ENCODE measurements around the gene ASNS.
"Not testable (repeated sequence)": the region's sequence is repeated elsewhere in the genome, so short reads cannot be mapped to it uniquely, and the experiment has no call there.

The ASNS gene

DNA sequence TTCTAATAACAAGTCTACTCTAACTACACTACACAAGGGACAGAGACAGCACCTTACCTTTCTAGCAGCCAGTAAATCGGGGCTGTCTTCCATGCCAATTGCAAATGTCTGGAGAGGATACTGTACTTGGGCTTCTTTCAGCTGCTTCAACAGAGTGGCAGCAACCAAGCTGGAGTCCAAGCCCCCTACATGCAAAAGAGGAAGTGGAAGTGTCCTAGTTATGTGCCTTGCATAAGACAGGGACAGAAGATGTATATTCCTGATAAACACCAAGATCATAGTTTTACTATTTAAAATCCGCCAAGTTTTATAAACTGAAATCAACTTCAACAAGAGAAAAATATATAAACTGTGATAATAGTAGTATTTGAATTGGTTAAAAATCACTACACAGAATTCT, 14.0 kb downstream of the ASNS start:
- no peak for TF ChIP-seq EZH2 (IDR thresholded peaks at IDR 0.05; ENCODE audit: borderline replicate concordance, low read depth, low read length, severe bottlenecking)
- TF ChIP-seq, protein P1, sequence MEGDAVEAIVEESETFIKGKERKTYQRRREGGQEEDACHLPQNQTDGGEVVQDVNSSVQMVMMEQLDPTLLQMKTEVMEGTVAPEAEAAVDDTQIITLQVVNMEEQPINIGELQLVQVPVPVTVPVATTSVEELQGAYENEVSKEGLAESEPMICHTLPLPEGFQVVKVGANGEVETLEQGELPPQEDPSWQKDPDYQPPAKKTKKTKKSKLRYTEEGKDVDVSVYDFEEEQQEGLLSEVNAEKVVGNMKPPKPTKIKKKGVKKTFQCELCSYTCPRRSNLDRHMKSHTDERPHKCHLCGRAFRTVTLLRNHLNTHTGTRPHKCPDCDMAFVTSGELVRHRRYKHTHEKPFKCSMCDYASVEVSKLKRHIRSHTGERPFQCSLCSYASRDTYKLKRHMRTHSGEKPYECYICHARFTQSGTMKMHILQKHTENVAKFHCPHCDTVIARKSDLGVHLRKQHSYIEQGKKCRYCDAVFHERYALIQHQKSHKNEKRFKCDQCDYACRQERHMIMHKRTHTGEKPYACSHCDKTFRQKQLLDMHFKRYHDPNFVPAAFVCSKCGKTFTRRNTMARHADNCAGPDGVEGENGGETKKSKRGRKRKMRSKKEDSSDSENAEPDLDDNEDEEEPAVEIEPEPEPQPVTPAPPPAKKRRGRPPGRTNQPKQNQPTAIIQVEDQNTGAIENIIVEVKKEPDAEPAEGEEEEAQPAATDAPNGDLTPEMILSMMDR (IDR thresholded peaks at IDR 0.05; ENCODE audit: borderline replicate concordance, extremely low read depth, low read length, poor library complexity, severe bottlenecking) = no peak
- ATAC-seq (ENCODE audit: insufficient read depth, low read depth) = no peak
- no peak overlapping the region for H3K4me2 ChIP-seq (ENCODE audit: insufficient read depth, low read length)
- H4K20me1 ChIP-seq (ENCODE audit: insufficient read depth, low read length) = no peaks in the 10 kb centered on the region
- H3K36me3 ChIP-seq (ENCODE audit: insufficient read depth, low read length) = no peaks in the 10 kb centered on the region
- no peaks in the 10 kb centered on the region for H3K79me2 ChIP-seq (ENCODE audit: insufficient read depth, low read length)
- no peaks in the 10 kb centered on the region for H3K9me3 ChIP-seq (ENCODE audit: insufficient read depth, low read length, severe bottlenecking)
- no peak for DNase-seq
- H2AFZ ChIP-seq (ENCODE audit: low read depth, low read length) = no peak overlapping the region
- no peak overlapping the region for H3K27ac ChIP-seq (ENCODE audit: low read length)
- H3K9ac ChIP-seq (ENCODE audit: low read depth, low read length) = no peak overlapping the region
- H3K4me3 ChIP-seq (ENCODE audit: low read depth in 1 of 2, low read length in 2 of 2) = no peak overlapping the region
- H3K4me1 ChIP-seq (ENCODE audit: insufficient read depth, low read length) = no peaks in the 10 kb centered on the region
- H3K27me3 ChIP-seq (ENCODE audit: insufficient read depth, low read length, poor library complexity) = no peaks in the 10 kb centered on the region

DNA sequence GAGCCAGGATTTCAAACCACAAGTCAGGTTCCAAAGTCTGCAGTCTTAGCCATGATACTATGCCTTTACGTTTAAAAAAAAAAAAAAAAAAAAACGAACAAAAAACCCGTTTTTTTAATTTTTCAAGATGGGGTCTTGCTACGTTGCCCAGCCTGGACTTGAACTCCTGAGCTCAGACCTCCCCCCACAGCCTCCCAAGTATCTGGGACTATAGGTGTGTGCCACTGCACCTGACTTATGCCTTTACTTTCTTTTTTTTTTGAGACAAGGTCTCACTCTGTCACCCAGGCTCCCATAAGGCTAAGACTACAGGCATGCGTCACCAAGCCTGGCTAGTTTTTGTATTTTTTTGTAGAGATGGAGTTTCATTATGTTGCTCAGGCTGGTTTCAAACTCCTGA, 14.7 kb downstream of the ASNS start:
- Histone ChIP-seq H3K4me2 (ENCODE audit: insufficient read depth, low read length) (no peak overlapping the region), H3K79me2 (ENCODE audit: insufficient read depth, low read length) (no peaks in the 10 kb centered on the region), H3K9ac (ENCODE audit: low read depth, low read length) (no peak overlapping the region), H3K4me1 (ENCODE audit: insufficient read depth, low read length) (no peaks in the 10 kb centered on the region), H3K27ac (ENCODE audit: low read length) (no peak overlapping the region), H3K36me3 (ENCODE audit: insufficient read depth, low read length) (no peaks in the 10 kb centered on the region), H2AFZ (ENCODE audit: low read depth, low read length) (no peak overlapping the region), H3K9me3 (ENCODE audit: insufficient read depth, low read length, severe bottlenecking) (no peaks in the 10 kb centered on the region), H3K4me3 (ENCODE audit: low read depth in 1 of 2, low read length in 2 of 2) (no peak overlapping the region), H3K27me3 (ENCODE audit: insufficient read depth, low read length, poor library complexity) (no peaks in the 10 kb centered on the region), H4K20me1 (ENCODE audit: insufficient read depth, low read length) (no peaks in the 10 kb centered on the region)
- TF ChIP-seq EZH2 (IDR thresholded peaks at IDR 0.05; ENCODE audit: borderline replicate concordance, low read depth, low read length, severe bottlenecking) = no peak
- TF ChIP-seq, protein P1 (IDR thresholded peaks at IDR 0.05; ENCODE audit: borderline replicate concordance, extremely low read depth, low read length, poor library complexity, severe bottlenecking) = no peak
- DNase-seq = no peak
- ATAC-seq (ENCODE audit: insufficient read depth, low read depth) = no peak

DNA sequence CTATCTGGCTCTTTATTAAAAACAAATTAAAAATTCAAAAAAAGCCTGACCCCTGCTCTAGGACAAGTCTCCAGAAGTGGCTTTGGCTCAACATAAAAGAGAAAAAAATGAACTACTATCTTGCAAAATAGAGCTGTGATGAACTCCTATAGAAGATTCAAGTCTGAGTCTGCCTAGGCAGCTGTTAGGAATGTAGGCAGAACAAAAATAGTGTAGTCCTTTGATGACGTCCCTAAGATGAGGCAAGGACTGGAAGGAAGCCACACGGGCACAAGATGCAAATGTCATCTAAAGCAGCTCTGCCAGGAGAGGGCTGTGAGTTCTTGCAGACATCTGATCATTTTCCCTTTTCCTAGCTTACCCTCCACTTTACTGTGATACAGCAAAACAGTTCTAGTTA, 20.5 kb downstream of the ASNS start:
- Histone ChIP-seq H3K9me3 (ENCODE audit: insufficient read depth, low read length, severe bottlenecking) (no peaks in the 10 kb centered on the region), H3K4me3 (ENCODE audit: low read depth in 1 of 2, low read length in 2 of 2) (no peak overlapping the region), H4K20me1 (ENCODE audit: insufficient read depth, low read length) (no peaks in the 10 kb centered on the region), H3K27me3 (ENCODE audit: insufficient read depth, low read length, poor library complexity) (no peaks in the 10 kb centered on the region), H3K9ac (ENCODE audit: low read depth, low read length) (no peak overlapping the region), H3K27ac (ENCODE audit: low read length) (no peak overlapping the region), H3K79me2 (ENCODE audit: insufficient read depth, low read length) (no peaks in the 10 kb centered on the region), H2AFZ (ENCODE audit: low read depth, low read length) (no peak overlapping the region), H3K4me1 (ENCODE audit: insufficient read depth, low read length) (no peaks in the 10 kb centered on the region), H3K4me2 (ENCODE audit: insufficient read depth, low read length) (no peak overlapping the region), H3K36me3 (ENCODE audit: insufficient read depth, low read length) (no peaks in the 10 kb centered on the region)
- TF ChIP-seq, protein P1 (IDR thresholded peaks at IDR 0.05; ENCODE audit: borderline replicate concordance, extremely low read depth, low read length, poor library complexity, severe bottlenecking) = no peak
- TF ChIP-seq EZH2 (IDR thresholded peaks at IDR 0.05; ENCODE audit: borderline replicate concordance, low read depth, low read length, severe bottlenecking) = no peak
- DNase-seq (no peak), ATAC-seq (ENCODE audit: insufficient read depth, low read depth) (no peak)

DNA sequence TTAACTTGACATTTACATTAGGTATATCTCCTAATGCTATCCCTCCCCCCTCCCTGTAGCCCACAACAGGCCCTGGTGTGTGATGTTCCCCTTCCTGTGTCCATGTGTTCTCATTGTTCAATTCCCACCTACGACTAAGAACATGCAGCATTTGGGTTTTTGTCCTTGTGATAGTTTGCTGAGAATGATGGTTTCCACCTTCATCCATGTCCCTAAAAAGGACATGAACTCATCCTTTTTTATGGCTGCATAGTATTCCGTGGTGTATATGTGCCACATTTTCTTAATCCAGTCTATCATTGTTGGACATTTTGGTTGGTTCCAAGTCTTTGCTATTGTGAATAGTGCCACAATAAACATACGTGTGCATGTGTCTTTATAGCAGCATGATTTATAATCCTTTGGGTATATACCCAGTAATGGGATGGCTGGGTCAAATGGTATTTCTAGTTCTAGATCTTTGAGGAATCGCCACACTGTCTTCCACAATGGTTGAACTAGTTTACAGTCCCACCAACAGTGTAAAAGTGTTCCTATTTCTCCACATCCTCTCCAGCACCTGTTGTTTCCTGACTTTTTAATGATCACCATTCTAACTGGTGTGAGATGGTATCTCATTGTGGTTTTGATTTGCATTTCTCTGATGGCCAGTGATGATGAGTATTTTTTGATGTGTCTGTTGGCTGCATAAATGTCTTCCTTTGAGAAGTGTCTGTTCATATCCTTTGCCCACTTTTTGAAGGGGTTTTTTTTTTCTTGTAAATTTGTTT, 21.8 kb downstream of the ASNS start:
- not testable (repeated sequence) for H3K4me1 ChIP-seq (ENCODE audit: insufficient read depth, low read length); H3K9me3 ChIP-seq (ENCODE audit: insufficient read depth, low read length, severe bottlenecking); H4K20me1 ChIP-seq (ENCODE audit: insufficient read depth, low read length); DNase-seq; H3K36me3 ChIP-seq (ENCODE audit: insufficient read depth, low read length); H3K4me2 ChIP-seq (ENCODE audit: insufficient read depth, low read length); H3K4me3 ChIP-seq (ENCODE audit: low read depth in 1 of 2, low read length in 2 of 2); H2AFZ ChIP-seq (ENCODE audit: low read depth, low read length); H3K27ac ChIP-seq (ENCODE audit: low read length); H3K9ac ChIP-seq (ENCODE audit: low read depth, low read length); H3K79me2 ChIP-seq (ENCODE audit: insufficient read depth, low read length); H3K27me3 ChIP-seq (ENCODE audit: insufficient read depth, low read length, poor library complexity); ATAC-seq (ENCODE audit: insufficient read depth, low read depth)

All from DND-41 (cell line).